Stimulated activated CD4-positive, alpha-beta T cell treated with anti-CD3 and anti-CD28 coated beads, Interleukin-12 subunit alpha, Interleukin-12 subunit beta, amount 100 ng/mL, for 24 hours (primary cell): ENCODE data around the gene C11orf52.

Experiments used
- DNase-seq, 2 experiments: peaks; one replicate each; pipeline ENCODE4 v3.0.0-alpha.2; 2020; ENCODE audit warnings: low read depth in 2 of 2

The C11orf52 gene

DNA sequence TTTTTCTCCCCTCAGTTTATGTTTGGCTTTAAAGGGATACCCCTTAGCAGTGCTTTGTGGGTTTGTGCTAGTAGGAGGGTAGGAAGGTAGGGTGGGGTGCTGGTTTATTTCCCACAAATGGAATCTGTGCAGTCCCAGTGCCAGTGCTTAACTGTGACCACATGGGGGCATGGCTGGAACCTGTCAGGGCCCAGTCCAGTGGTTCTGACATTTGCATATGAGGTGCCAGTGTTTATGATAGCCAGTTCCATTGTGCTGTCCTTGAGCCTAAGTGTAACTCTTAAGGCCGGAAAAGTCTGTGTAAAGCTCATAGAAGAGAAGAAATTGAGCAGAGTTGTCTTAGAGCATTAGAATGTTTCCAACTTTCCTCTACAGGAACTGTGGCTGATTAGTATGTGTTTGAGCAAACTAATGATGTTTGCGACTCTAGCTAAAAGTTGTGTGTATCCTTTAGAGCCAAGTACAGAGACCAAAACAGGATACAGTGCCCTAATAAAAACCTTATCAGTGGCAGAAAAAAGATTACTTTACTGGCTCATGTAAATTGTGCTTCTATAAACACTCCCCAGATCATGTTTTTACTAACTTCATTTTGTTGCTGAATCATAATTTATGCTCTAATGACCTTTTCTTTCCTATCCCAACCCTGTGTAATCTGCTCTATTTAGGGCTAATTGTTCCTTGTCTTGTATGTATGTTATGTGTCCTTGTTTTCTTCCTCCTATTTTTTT is 56.5 kb downstream of the C11orf52 start:
- no peak for DNase-seq

DNA sequence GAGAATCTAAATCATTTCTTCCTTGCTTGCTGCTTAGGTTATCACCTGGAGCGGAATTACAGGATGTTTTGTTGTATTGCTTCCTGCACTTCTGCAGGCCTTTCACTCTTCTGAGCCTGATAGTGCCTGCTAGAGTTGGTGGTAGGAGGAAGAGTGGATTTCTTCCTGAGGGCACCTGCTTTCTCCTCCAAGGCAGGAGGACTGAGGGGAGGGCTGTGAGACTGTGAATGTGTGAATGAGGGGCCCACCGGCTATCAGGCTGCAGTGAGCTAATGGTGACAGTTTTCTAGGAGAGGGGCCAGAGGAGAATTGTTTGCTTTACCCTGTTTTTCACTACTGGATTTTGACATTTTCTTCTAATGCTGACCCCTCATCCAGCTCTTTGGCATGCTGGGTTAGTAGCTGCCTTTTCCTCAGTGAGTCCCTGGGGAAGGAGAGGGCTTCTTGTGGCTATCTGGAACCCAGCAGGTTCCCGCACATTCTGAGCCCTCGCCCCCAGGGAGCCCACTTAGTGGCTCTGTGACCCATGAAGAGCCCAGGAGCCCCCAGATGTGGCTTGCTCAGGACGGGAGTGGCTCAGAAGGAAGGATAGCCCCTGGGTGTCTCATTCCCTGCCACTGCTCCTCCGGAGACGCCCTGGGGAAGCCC is 57.5 kb downstream of the C11orf52 start:
- DNase-seq: no peak
